ENCODE measurements around the gene CHN1.

CHN1 gene

GRCh38 chr2:174829550-174829949, 175.6 kb downstream of the CHN1 start:
- TF ChIP-seq, protein P1, sequence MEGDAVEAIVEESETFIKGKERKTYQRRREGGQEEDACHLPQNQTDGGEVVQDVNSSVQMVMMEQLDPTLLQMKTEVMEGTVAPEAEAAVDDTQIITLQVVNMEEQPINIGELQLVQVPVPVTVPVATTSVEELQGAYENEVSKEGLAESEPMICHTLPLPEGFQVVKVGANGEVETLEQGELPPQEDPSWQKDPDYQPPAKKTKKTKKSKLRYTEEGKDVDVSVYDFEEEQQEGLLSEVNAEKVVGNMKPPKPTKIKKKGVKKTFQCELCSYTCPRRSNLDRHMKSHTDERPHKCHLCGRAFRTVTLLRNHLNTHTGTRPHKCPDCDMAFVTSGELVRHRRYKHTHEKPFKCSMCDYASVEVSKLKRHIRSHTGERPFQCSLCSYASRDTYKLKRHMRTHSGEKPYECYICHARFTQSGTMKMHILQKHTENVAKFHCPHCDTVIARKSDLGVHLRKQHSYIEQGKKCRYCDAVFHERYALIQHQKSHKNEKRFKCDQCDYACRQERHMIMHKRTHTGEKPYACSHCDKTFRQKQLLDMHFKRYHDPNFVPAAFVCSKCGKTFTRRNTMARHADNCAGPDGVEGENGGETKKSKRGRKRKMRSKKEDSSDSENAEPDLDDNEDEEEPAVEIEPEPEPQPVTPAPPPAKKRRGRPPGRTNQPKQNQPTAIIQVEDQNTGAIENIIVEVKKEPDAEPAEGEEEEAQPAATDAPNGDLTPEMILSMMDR (IDR thresholded peaks at IDR 0.05; ENCODE audit: low read depth, low read length) = no peak
- no peak overlapping the region for H3K4me3 ChIP-seq (ENCODE audit: low read depth, low read length)

GRCh38 chr2:174827371-174828369, 177.5 kb downstream of the CHN1 start:
- TF ChIP-seq, protein P1 (IDR thresholded peaks at IDR 0.05; ENCODE audit: low read depth, low read length) = no peak

GRCh38 chr2:174826051-174826450, 179.1 kb downstream of the CHN1 start:
- TF ChIP-seq, protein P1 (IDR thresholded peaks at IDR 0.05; ENCODE audit: low read depth, low read length) = no peak
- no peak overlapping the region for H3K4me3 ChIP-seq (ENCODE audit: low read depth, low read length)

More at GRCh38 chr2:174827371-174828369, 177.5 kb downstream of the CHN1 start:
- H3K4me3 ChIP-seq (ENCODE audit: low read depth, low read length) = no peak overlapping the region

- TF ChIP-seq, protein P1 (IDR thresholded peaks at IDR 0.05; ENCODE audit: low read depth, low read length) = no peak
- H3K4me3 ChIP-seq (ENCODE audit: low read depth, low read length) = no peak overlapping the region
Observed at GRCh38 chr2:174824068-174824467, 181.1 kb downstream of the CHN1 start.

- no peak overlapping the region for H3K4me3 ChIP-seq (ENCODE audit: low read depth, low read length)
- TF ChIP-seq, protein P1 (IDR thresholded peaks at IDR 0.05; ENCODE audit: low read depth, low read length) = no peak
Observed at GRCh38 chr2:174821628-174822027, 183.6 kb downstream of the CHN1 start.

DNA sequence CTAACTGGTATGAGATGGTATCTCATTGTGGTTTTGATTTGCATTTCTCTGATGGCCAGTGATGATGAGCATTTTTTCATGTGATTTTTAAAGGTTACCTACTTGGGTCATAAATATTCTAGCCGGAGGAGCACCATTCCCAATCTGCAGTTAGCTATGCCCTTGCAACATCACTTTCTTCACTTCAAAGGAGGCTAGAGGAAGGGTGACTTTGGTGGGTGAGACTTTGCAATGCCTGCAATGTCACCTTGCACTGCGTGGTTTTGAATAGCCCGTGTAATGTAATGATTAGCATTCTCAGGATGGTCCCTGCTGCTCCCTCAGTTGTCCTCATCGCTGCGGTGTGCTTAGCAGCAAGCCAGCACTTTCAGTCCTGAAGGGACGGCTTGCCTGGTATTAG, 184.8 kb downstream of the CHN1 start:
- TF ChIP-seq, protein P1 (IDR thresholded peaks at IDR 0.05; ENCODE audit: low read depth, low read length) = no peak
- no peak overlapping the region for H3K4me3 ChIP-seq (ENCODE audit: low read depth, low read length)

GRCh38 chr2:174815526-174815925, 189.7 kb downstream of the CHN1 start:
- no peak overlapping the region for H3K4me3 ChIP-seq (ENCODE audit: low read depth, low read length)
- TF ChIP-seq, protein P1 (IDR thresholded peaks at IDR 0.05; ENCODE audit: low read depth, low read length) = no peak
